GM21576 (cell line): ENCODE results near the gene AMDHD2.
"Not testable (repeated sequence)": the region's sequence is repeated elsewhere in the genome, so short reads cannot be mapped to it uniquely, and the experiment has no call there.

Source experiments
- ATAC-seq: cut with Tn5 transposase; IDR thresholded peaks from one replicate; pipeline ENCODE4 v1.9.1; 2021; ENCODE audit warnings: mild to moderate bottlenecking, moderate library complexity; ENCODE audit not compliant: unreplicated experiment

AMDHD2 gene

GRCh38 chr16:2567506-2567905 lies 47.3 kb downstream of the AMDHD2 start:
- ATAC-seq: not testable (repeated sequence)

- ATAC-seq: not testable (repeated sequence)
Measured at GRCh38 chr16:2568573-2568972, 48.4 kb downstream of the AMDHD2 start.

GRCh38 chr16:2572704-2573103 lies 52.5 kb downstream of the AMDHD2 start:
- ATAC-seq: not testable (repeated sequence)

- ATAC-seq: not testable (repeated sequence)
Measured at GRCh38 chr16:2575839-2576238, 55.7 kb downstream of the AMDHD2 start.

DNA sequence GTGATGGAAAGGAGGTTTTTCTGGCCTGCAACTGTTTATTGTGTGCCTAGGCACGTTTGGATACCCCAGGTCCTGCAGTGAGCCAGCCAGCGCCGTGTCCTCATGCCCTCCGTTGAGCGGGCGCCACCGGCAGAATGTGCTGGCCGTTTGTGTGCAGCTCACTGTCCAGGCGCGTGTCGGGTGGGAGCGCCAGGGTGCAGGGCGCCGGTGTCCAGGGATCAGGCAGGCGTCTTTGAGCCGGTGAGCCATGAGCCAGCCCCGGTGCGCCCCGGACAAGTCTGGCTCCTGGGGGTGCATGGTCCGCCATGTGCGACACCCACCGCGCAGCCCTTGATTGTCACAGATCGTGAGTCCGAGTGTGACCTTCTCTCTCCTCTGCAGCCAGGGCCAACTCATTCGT lies 56.9 kb downstream of the AMDHD2 start:
- ATAC-seq: not testable (repeated sequence)

GRCh38 chr16:2578905-2579304 lies 58.7 kb downstream of the AMDHD2 start:
- ATAC-seq: not testable (repeated sequence)

GRCh38 chr16:2580143-2580542 lies 60.0 kb downstream of the AMDHD2 start:
- not testable (repeated sequence) for ATAC-seq

GRCh38 chr16:2580818-2581217 lies 60.6 kb downstream of the AMDHD2 start:
- ATAC-seq: not testable (repeated sequence)
